Neuronal stem cell (in vitro differentiated cells): Measurements from ENCODE around the gene RBM14.

ENCODE experiments used
- DNase-seq: peaks from one replicate; pipeline ENCODE4 v3.0.0-alpha.2; 2013; ENCODE audit warnings: low spot score
- H2AFZ ChIP-seq: one replicate; pipeline ENCODE4 v1.6.1; 2013; ENCODE audit warnings: mild to moderate bottlenecking, low read length, inconsistent platforms
- H2AK5ac ChIP-seq: 2 replicates; pipeline ENCODE4 v1.6.1; 2013; ENCODE audit warnings: low read depth, mild to moderate bottlenecking, inconsistent platforms, low read length, moderate library complexity, mixed read lengths
- H2BK120ac ChIP-seq: 2 replicates; pipeline ENCODE4 v1.6.1; 2013; ENCODE audit warnings: low read depth, mild to moderate bottlenecking, inconsistent platforms, low read length, moderate library complexity, mixed read lengths
- H2BK12ac ChIP-seq: one replicate; pipeline ENCODE4 v1.6.1; 2013; ENCODE audit warnings: low read length, inconsistent platforms
- H2BK15ac ChIP-seq: 2 replicates; pipeline ENCODE4 v1.6.1; 2013; ENCODE audit warnings: mild to moderate bottlenecking, low read length, inconsistent platforms, mixed read lengths
- H2BK5ac ChIP-seq: one replicate; pipeline ENCODE4 v1.6.1; 2013; ENCODE audit warnings: inconsistent platforms, mild to moderate bottlenecking, low read length, moderate library complexity
- H3K14ac ChIP-seq: one replicate; pipeline ENCODE4 v1.6.1; 2013; ENCODE audit warnings: low read length, inconsistent platforms
- H3K18ac ChIP-seq: 2 replicates; pipeline ENCODE4 v1.6.1; 2013; ENCODE audit warnings: low read length, inconsistent platforms
- H3K23ac ChIP-seq: 2 replicates; pipeline ENCODE4 v1.6.1; 2013; ENCODE audit warnings: low read depth, mild to moderate bottlenecking, mixed read lengths, low read length, inconsistent platforms; ENCODE audit not compliant: poor library complexity
- H3K27ac ChIP-seq: replicated peaks from 3 replicates; pipeline ENCODE4 v1.5.1; 2013; ENCODE audit warnings: low read length, inconsistent platforms
- H3K27me3 ChIP-seq, 3 experiments: 2 replicates each; pipeline ENCODE4 v1.6.1; 2013; ENCODE audit warnings: low read length in 3 of 3, mild to moderate bottlenecking in 2 of 3, inconsistent platforms in 1 of 3, low read depth in 1 of 3, mixed read lengths in 1 of 3, moderate library complexity in 1 of 3; ENCODE audit not compliant: control insufficient read depth in 3 of 3, insufficient read depth in 3 of 3
- H3K36me3 ChIP-seq, 2 donors: replicated peaks in 1 of 2; 2 replicates each; pipeline ENCODE4 v1.6.1; 2013; ENCODE audit warnings: low read length in 2 of 2; ENCODE audit not compliant: control insufficient read depth in 2 of 2, insufficient read depth in 2 of 2
- H3K4ac ChIP-seq: 2 replicates; pipeline ENCODE4 v1.6.1; 2013; ENCODE audit warnings: inconsistent platforms, mild to moderate bottlenecking, low read length, moderate library complexity
- H3K4me1 ChIP-seq, 2 donors: 1 replicate in 1 of 2; 2 replicates in 1 of 2; pipeline ENCODE4 v1.6.1; 2013; ENCODE audit warnings: low read length in 2 of 2, low read depth in 1 of 2; ENCODE audit not compliant: control insufficient read depth in 2 of 2, insufficient read depth in 1 of 2
- H3K4me2 ChIP-seq: one replicate; pipeline ENCODE4 v1.6.1; 2013; ENCODE audit warnings: mild to moderate bottlenecking, low read length, inconsistent platforms; ENCODE audit not compliant: insufficient read depth, poor library complexity, severe bottlenecking
- H3K4me3 ChIP-seq, 2 donors: 2 replicates each; pipeline ENCODE4 v1.5.1; 2013; ENCODE audit warnings: low read length in 2 of 2, mild to moderate bottlenecking in 2 of 2, inconsistent platforms in 1 of 2, moderate library complexity in 1 of 2
- H3K79me1 ChIP-seq: one replicate; pipeline ENCODE4 v1.6.1; 2013; ENCODE audit warnings: low read depth, mild to moderate bottlenecking, inconsistent platforms, low read length, moderate library complexity
- H3K9ac ChIP-seq: one replicate; pipeline ENCODE4 v1.6.1; 2013; ENCODE audit warnings: mild to moderate bottlenecking, low read depth, low read length, inconsistent platforms; ENCODE audit not compliant: poor library complexity
- H3K9me3 ChIP-seq, 2 donors: replicated peaks in 1 of 2; 2 replicates each; pipeline versions ENCODE3 to v1.6.1; 2013; ENCODE audit warnings: low read length in 2 of 2, mild to moderate bottlenecking in 2 of 2, inconsistent platforms in 1 of 2, low read depth in 1 of 2, mixed read lengths in 1 of 2, moderate library complexity in 1 of 2; ENCODE audit not compliant: control insufficient read depth in 2 of 2, insufficient read depth in 1 of 2
- H4K8ac ChIP-seq: one replicate; pipeline ENCODE4 v1.6.1; 2013; ENCODE audit warnings: low read depth, mild to moderate bottlenecking, inconsistent platforms, low read length, moderate library complexity
- H4K91ac ChIP-seq: one replicate; pipeline ENCODE4 v1.6.1; 2013; ENCODE audit warnings: low read length, low read depth, mild to moderate bottlenecking, inconsistent platforms; ENCODE audit not compliant: poor library complexity
- WGBS, 2 donors: extraction: QIAGEN DNeasy Blood & Tissue Kit; methylation state at CpG; one replicate each; pipeline ENCODE4 v1.1.7; 2013; ENCODE audit warnings: missing lambda C conversion rate in 2 of 2, mixed read lengths in 1 of 2; ENCODE audit not compliant: insufficient read length in 2 of 2, insufficient replicate concordance in 1 of 2; ENCODE audit errors: extremely low coverage in 2 of 2; 5-methylcytosine and 5-hydroxymethylcytosine counted together

Gene RBM14

GRCh38 chr11:66592457-66593302 lies 23.8 kb upstream of the RBM14 start, which contains the start of the genes CCDC87 and CCS:
TSS of gene CCDC87 (minus strand) at chr11:66593063. CDS start at chr11:66593015, 48 bp downstream.
TSS of gene CCS (plus strand) at chr11:66593185. CDS start at chr11:66593262, 77 bp downstream.
- H2BK12ac ChIP-seq: no peak within 1 kb of the TSS
- H3K4ac ChIP-seq: peak within 1 kb of the TSS; percentile 92
- H3K14ac ChIP-seq: peak within 1 kb of the TSS; percentile 100
- peak; percentile 92 for DNase-seq
- peak within 1 kb of the TSS; percentile 87 for H3K23ac ChIP-seq
- peaks cover 2 to 12% of the 10 kb centered on the region in 2 donors for H3K36me3 ChIP-seq
- H3K27ac ChIP-seq: peak within 1 kb of the TSS; percentile 62
- no peak within 1 kb of the TSS for H4K91ac ChIP-seq
- peak within 1 kb of the TSS; percentile 73 to 81 for H3K4me3 ChIP-seq
- peak within 1 kb of the TSS; percentile 94 for H4K8ac ChIP-seq
- peak within 1 kb of the TSS; percentile 89 for H2AFZ ChIP-seq
- H3K9me3 ChIP-seq: peaks cover 21% of the 10 kb centered on the region in 2 donors
- peaks cover 11 to 16% of the 10 kb centered on the region in 2 donors for H3K4me1 ChIP-seq
- no CpG with 5 or more reads among the region's 68 CpGs for WGBS, 2 donors
- no peak within 1 kb of the TSS for H2BK120ac ChIP-seq
- H3K18ac ChIP-seq: peak within 1 kb of the TSS; percentile 98
- peak within 1 kb of the TSS; percentile 91 for H3K9ac ChIP-seq
- peak within 1 kb of the TSS; percentile 65 for H2BK15ac ChIP-seq
- peak within 1 kb of the TSS; percentile 68 for H3K4me2 ChIP-seq
- H2BK5ac ChIP-seq: peak within 1 kb of the TSS; percentile 35
- peaks cover 6% of the 10 kb centered on the region for H3K79me1 ChIP-seq
- no peaks in the 10 kb centered on the region for H3K27me3 ChIP-seq
- H2AK5ac ChIP-seq: peak within 1 kb of the TSS; percentile 41

GRCh38 chr11:66593303-66593635 lies 23.2 kb upstream of the RBM14 start:
- H3K4me3 ChIP-seq: peak overlapping the region; percentile 73 to 81
- peak overlapping the region; percentile 89 for H2AFZ ChIP-seq
- no peaks in the 10 kb centered on the region for H3K27me3 ChIP-seq
- no peak overlapping the region for H2BK120ac ChIP-seq
- WGBS, 2 donors: no CpG with 5 or more reads among the region's 12 CpGs
- peak overlapping the region; percentile 92 for H3K4ac ChIP-seq
- peaks cover 21% of the 10 kb centered on the region in 2 donors for H3K9me3 ChIP-seq
- peak overlapping the region; percentile 35 for H2BK5ac ChIP-seq
- peak overlapping the region; percentile 41 for H2AK5ac ChIP-seq
- H3K36me3 ChIP-seq: peaks cover 2 to 12% of the 10 kb centered on the region in 2 donors
- no peak overlapping the region for H3K27ac ChIP-seq
- H3K23ac ChIP-seq: peak overlapping the region; percentile 87
- H3K79me1 ChIP-seq: peaks cover 6% of the 10 kb centered on the region
- H3K14ac ChIP-seq: peak overlapping the region; percentile 100
- H3K4me2 ChIP-seq: peak overlapping the region; percentile 68
- H2BK12ac ChIP-seq: no peak overlapping the region
- H3K9ac ChIP-seq: peak overlapping the region; percentile 91
- H3K18ac ChIP-seq: peak overlapping the region; percentile 98
- no peak for DNase-seq
- peaks cover 11 to 16% of the 10 kb centered on the region in 2 donors for H3K4me1 ChIP-seq
- peak overlapping the region; percentile 94 for H4K8ac ChIP-seq
- H2BK15ac ChIP-seq: peak overlapping the region; percentile 65
- H4K91ac ChIP-seq: no peak overlapping the region

GRCh38 chr11:66593650-66594049 lies 22.8 kb upstream of the RBM14 start:
- Histone ChIP-seq H3K79me1 (peaks cover 6% of the 10 kb centered on the region), H2AFZ (peak overlapping the region; percentile 89), H2BK120ac (no peak overlapping the region), H3K4me3 (peak overlapping the region; percentile 73 to 81), H3K9ac (peak overlapping the region; percentile 91), H2AK5ac (peak overlapping the region; percentile 41), H3K23ac (no peak overlapping the region), H2BK15ac (peak overlapping the region; percentile 65), H3K4me1 (peaks cover 11 to 16% of the 10 kb centered on the region in 2 donors), H4K8ac (peak overlapping the region; percentile 94), H3K27ac (no peak overlapping the region), H3K9me3 (peaks cover 21% of the 10 kb centered on the region in 2 donors), H3K18ac (peak overlapping the region; percentile 98), H3K14ac (peak overlapping the region; percentile 100), H3K36me3 (peaks cover 2 to 13% of the 10 kb centered on the region in 2 donors), H3K4ac (no peak overlapping the region), H3K27me3 (no peaks in the 10 kb centered on the region), H4K91ac (no peak overlapping the region), H2BK12ac (no peak overlapping the region), H3K4me2 (peak overlapping the region; percentile 68), H2BK5ac (peak overlapping the region; percentile 35)
- no CpG with 5 or more reads among the region's 7 CpGs for WGBS, 2 donors
- DNase-seq: no peak

- WGBS, 2 donors: no CpG with 5 or more reads among the region's 5 CpGs
- Histone ChIP-seq H3K23ac (no peak overlapping the region), H3K14ac (no peak overlapping the region), H2BK120ac (no peak overlapping the region), H3K4me3 (no peak overlapping the region), H3K4me2 (no peak overlapping the region), H3K79me1 (peaks cover 6% of the 10 kb centered on the region), H3K9me3 (peaks cover 18 to 20% of the 10 kb centered on the region in 2 donors), H3K4me1 (peaks cover 11 to 16% of the 10 kb centered on the region in 2 donors), H4K8ac (no peak overlapping the region), H2AFZ (no peak overlapping the region), H4K91ac (no peak overlapping the region), H3K9ac (no peak overlapping the region), H3K18ac (no peak overlapping the region), H3K4ac (no peak overlapping the region), H2BK12ac (no peak overlapping the region), H3K36me3 (peaks cover 10 to 30% of the 10 kb centered on the region in 2 donors), H2BK15ac (no peak overlapping the region), H3K27me3 (no peaks in the 10 kb centered on the region), H3K27ac (no peak overlapping the region), H2AK5ac (no peak overlapping the region), H2BK5ac (no peak overlapping the region)
- DNase-seq: no peak
Measured at GRCh38 chr11:66595245-66595904, 21.1 kb upstream of the RBM14 start.
